Transverse colon (tissue), 4 donors: Measurements from ENCODE around the gene TNNT2. TPM values are rescaled to one million over a fixed set of nuclear protein-coding genes. Genes with fewer than 3 reads are reported as not detected.

Experiments
- DNase-seq: peaks from one replicate; pipeline ENCODE4 v3.0.0-alpha.2; 2019
- H3K27ac ChIP-seq, 4 donors: fragments of 200-600 bp; sonication (generic); 2 replicates each; pipeline ENCODE4 v1.5.1; 2016 to 2018; ENCODE audit warnings: inconsistent platforms in 4 of 4
- H3K27me3 ChIP-seq: fragments of 200-600 bp; sonication (generic); 2 replicates; pipeline ENCODE4 v1.5.1; 2017; ENCODE audit warnings: inconsistent platforms
- H3K36me3 ChIP-seq, 4 donors: fragments of 200-600 bp; sonication (generic); 2 replicates each; pipeline ENCODE4 v1.5.1; 2017 to 2019; ENCODE audit warnings: inconsistent platforms in 4 of 4
- H3K4me1 ChIP-seq, 4 donors: fragments of 200-600 bp; sonication (generic); 2 replicates each; pipeline ENCODE4 v1.5.1; 2017 to 2020; ENCODE audit warnings: inconsistent platforms in 4 of 4
- H3K4me3 ChIP-seq, 4 donors: fragments of 200-600 bp; sonication (generic); 1 replicate in 1 of 4; 2 replicates in 3 of 4; pipeline versions ENCODE4 v1.5.1 to v1.6.1; 2017 to 2019; ENCODE audit warnings: inconsistent platforms in 4 of 4
- H3K9me3 ChIP-seq, 2 donors: fragments of 200-600 bp; sonication (generic); 2 replicates each; pipeline ENCODE4 v1.5.1; 2017 to 2019; ENCODE audit warnings: inconsistent platforms in 2 of 2
- CTCF ChIP-seq, 5 experiments: fragments of 200-600 bp in 3 of 5; fragments of 450-650 bp in 2 of 5; sonication (generic) in 3 of 5; IDR thresholded peaks; 1 replicate in 2 of 5; 2 replicates in 3 of 5; pipeline ENCODE4 v1.5.1; 2016 to 2017; ENCODE audit warnings: antibody characterized with exemption in 5 of 5, inconsistent platforms in 3 of 5, mild to moderate bottlenecking in 2 of 5, moderate library complexity in 1 of 5
- EP300 ChIP-seq: sonication (generic); formaldehyde crosslinking; IDR thresholded peaks from one replicate; pipeline ENCODE4 v1.6.1; 2017; ENCODE audit warnings: antibody characterized with exemption, low read depth
- POLR2A ChIP-seq: fragments of 450-650 bp; IDR thresholded peaks from one replicate; pipeline ENCODE4 v1.6.1; 2016; ENCODE audit warnings: antibody characterized with exemption, mild to moderate bottlenecking, moderate library complexity
- POLR2AphosphoS5 ChIP-seq, 3 donors: sonication (generic); formaldehyde crosslinking; IDR thresholded peaks; one replicate each; pipeline ENCODE4 v1.6.1; 2016; ENCODE audit warnings: antibody characterized with exemption in 3 of 3
- WGBS, 2 donors: methylation state at CpG; one replicate each; pipeline ENCODE4 v1.1.5; 2018; ENCODE audit warnings: low coverage in 1 of 2; 5-methylcytosine and 5-hydroxymethylcytosine counted together
- in situ Hi-C, 4 donors: fragments of 200-750 bp; cut with MboI; loops; one replicate each; pipeline versions ENCODE4 v1.15.0 to v1.15.1; 2017; ENCODE audit warnings: low sequenced_read_pairs in 3 of 4, low pct_ligation_motif_present in 1 of 4, low pct_unique_long_range_greater_than_20kb in 1 of 4
- intact Hi-C: fragments of 100-400 bp; cut with DNase I; formaldehyde crosslinking; loops from one replicate; pipeline ENCODE4 v1.15.1; 2023; ENCODE audit warnings: low total_unique reads
- total RNA-seq, 4 donors: library from RNA; depleted of rRNA; stranded (reverse); fragments of >200 nt; gene quantifications; one replicate each; pipeline ENCODE4 v1.1.0, GENCODE V29; 2016

TNNT2 gene
- total RNA-seq, 4 donors from 2014 or later: 0.14 to 0.95 TPM; not detected in 2

GRCh38 chr1:201403359-201403758 lies 25.9 kb upstream of the TNNT2 start:
- H3K36me3 ChIP-seq: no peaks in the 10 kb centered on the region
- intact Hi-C loops (no loop called here), in situ Hi-C loops (no loop called here)
- H3K27ac ChIP-seq: peak overlapping the region in 1 of 4 donors; percentile 81
- 56 to 69% methylated on average over 1 of the region's 1 CpG for WGBS, 2 donors
- DNase-seq: no peak
- no peaks in the 10 kb centered on the region for H3K9me3 ChIP-seq
- TF ChIP-seq POLR2A (no peak), EP300 (no peak), CTCF (IDR thresholded peaks at IDR 0.05) (no peak), POLR2AphosphoS5 (IDR thresholded peaks at IDR 0.05) (no peak)
- peaks cover 21% of the 10 kb centered on the region for H3K27me3 ChIP-seq
- peaks cover 8 to 54% (median 45%) of the 10 kb centered on the region in 4 donors for H3K4me1 ChIP-seq
- H3K4me3 ChIP-seq: no peak overlapping the region

GRCh38 chr1:201401700-201402099 lies 24.2 kb upstream of the TNNT2 start:
- no peaks in the 10 kb centered on the region for H3K36me3 ChIP-seq
- no peaks in the 10 kb centered on the region for H3K9me3 ChIP-seq
- no peak overlapping the region for H3K4me3 ChIP-seq
- H3K27me3 ChIP-seq: peaks cover 23% of the 10 kb centered on the region
- DNase-seq: no peak
- in situ Hi-C loops (no loop called here), intact Hi-C loops (no loop called here)
- 56 to 70% methylated on average over 2 of the region's 2 CpGs for WGBS, 2 donors
- H3K4me1 ChIP-seq: peaks cover 8 to 49% (median 38%) of the 10 kb centered on the region in 4 donors
- no peak overlapping the region for H3K27ac ChIP-seq
- TF ChIP-seq POLR2A: no peak
- TF ChIP-seq EP300: no peak
- no peak for TF ChIP-seq POLR2AphosphoS5 (IDR thresholded peaks at IDR 0.05)
- TF ChIP-seq CTCF (IDR thresholded peaks at IDR 0.05): no peak

- intact Hi-C loops: no loop called here
- peak overlapping the region; percentile 82 to 90 (median 88) for H3K27ac ChIP-seq
- 71% methylated on average over 2 of the region's 2 CpGs; no CpG with 5 or more reads in 1 of the 2 donors for WGBS, 2 donors
- H3K27me3 ChIP-seq: peaks cover 23% of the 10 kb centered on the region
- H3K4me3 ChIP-seq: no peak overlapping the region
- H3K36me3 ChIP-seq: no peaks in the 10 kb centered on the region
- no peak for TF ChIP-seq EP300
- no peak for TF ChIP-seq POLR2A
- no peak for TF ChIP-seq POLR2AphosphoS5 (IDR thresholded peaks at IDR 0.05)
- no peak for TF ChIP-seq CTCF (IDR thresholded peaks at IDR 0.05)
- DNase-seq: no peak
- peaks cover 8 to 51% (median 38%) of the 10 kb centered on the region in 4 donors for H3K4me1 ChIP-seq
- in situ Hi-C loops: no loop called here
- no peaks in the 10 kb centered on the region for H3K9me3 ChIP-seq
These were observed 23.4 kb upstream of the TNNT2 start for GRCh38 chr1:201400852-201401230.

- no peaks in the 10 kb centered on the region for H3K9me3 ChIP-seq
- no peak for DNase-seq
- WGBS, 2 donors: 43 to 60% methylated on average over 2 to 7 of the region's 11 CpGs
- peak overlapping the region; percentile 82 to 90 (median 88) for H3K27ac ChIP-seq
- no peaks in the 10 kb centered on the region for H3K36me3 ChIP-seq
- peak overlapping the region in 3 of 4 donors; percentile 45 to 62 (median 49) for H3K4me3 ChIP-seq
- intact Hi-C loops (no loop called here), in situ Hi-C loops (no loop called here)
- H3K4me1 ChIP-seq: peaks cover 8 to 56% (median 37%) of the 10 kb centered on the region in 4 donors
- H3K27me3 ChIP-seq: peaks cover 23% of the 10 kb centered on the region
- peak in 1 of 5 experiments; percentile 13 for TF ChIP-seq CTCF (IDR thresholded peaks at IDR 0.05)
- TF ChIP-seq POLR2AphosphoS5 (IDR thresholded peaks at IDR 0.05): no peak
- TF ChIP-seq EP300: no peak
These were observed 22.9 kb upstream of the TNNT2 start for GRCh38 chr1:201400212-201400851.
